Measurements from ENCODE around the gene PCDHB16.

DNA sequence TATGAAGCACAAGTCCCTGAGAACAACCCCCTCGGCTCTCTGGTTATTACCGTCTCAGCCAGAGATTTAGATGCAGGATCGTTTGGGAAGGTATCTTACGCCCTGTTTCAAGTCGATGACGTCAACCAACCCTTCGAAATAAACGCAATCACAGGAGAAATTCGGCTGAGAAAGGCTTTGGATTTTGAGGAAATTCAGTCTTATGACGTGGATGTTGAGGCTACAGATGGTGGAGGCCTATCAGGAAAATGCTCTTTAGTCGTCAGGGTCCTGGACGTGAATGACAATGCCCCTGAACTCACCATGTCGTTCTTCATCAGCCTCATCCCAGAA, 31.2 kb upstream of the PCDHB16 start:
- TF ChIP-seq, protein P1, sequence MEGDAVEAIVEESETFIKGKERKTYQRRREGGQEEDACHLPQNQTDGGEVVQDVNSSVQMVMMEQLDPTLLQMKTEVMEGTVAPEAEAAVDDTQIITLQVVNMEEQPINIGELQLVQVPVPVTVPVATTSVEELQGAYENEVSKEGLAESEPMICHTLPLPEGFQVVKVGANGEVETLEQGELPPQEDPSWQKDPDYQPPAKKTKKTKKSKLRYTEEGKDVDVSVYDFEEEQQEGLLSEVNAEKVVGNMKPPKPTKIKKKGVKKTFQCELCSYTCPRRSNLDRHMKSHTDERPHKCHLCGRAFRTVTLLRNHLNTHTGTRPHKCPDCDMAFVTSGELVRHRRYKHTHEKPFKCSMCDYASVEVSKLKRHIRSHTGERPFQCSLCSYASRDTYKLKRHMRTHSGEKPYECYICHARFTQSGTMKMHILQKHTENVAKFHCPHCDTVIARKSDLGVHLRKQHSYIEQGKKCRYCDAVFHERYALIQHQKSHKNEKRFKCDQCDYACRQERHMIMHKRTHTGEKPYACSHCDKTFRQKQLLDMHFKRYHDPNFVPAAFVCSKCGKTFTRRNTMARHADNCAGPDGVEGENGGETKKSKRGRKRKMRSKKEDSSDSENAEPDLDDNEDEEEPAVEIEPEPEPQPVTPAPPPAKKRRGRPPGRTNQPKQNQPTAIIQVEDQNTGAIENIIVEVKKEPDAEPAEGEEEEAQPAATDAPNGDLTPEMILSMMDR (IDR thresholded peaks at IDR 0.05): no peak
- no peak for TF ChIP-seq POLR2A (IDR thresholded peaks at IDR 0.05)
